HG02852 (cell line): ENCODE data around the gene ATG4A.

Source experiments
- ATAC-seq: cut with Tn5 transposase; IDR thresholded peaks from one replicate; pipeline ENCODE4 v1.9.1; 2021; ENCODE audit warnings: mild to moderate bottlenecking, moderate library complexity; ENCODE audit not compliant: unreplicated experiment

The ATG4A gene

DNA sequence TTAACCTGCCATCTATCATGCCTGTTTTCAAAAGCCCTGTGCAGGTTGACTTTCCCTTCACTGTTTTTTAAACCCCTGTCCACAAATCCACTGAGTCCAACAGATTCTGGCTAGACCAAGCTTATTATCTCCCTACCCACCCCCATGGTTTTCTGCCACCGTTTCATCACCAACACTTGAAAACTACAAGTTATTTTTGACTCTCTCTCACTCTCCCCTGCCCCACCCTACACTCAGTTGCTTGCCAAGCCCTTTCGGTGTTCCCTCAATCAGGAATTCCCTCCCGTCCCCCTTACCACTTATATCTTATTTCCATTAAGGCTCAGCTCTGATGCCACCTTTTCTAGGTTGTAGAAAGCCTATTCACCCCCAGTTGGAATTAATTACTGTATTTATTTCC lies 29.7 kb downstream of the ATG4A start:
- no peak for ATAC-seq

DNA sequence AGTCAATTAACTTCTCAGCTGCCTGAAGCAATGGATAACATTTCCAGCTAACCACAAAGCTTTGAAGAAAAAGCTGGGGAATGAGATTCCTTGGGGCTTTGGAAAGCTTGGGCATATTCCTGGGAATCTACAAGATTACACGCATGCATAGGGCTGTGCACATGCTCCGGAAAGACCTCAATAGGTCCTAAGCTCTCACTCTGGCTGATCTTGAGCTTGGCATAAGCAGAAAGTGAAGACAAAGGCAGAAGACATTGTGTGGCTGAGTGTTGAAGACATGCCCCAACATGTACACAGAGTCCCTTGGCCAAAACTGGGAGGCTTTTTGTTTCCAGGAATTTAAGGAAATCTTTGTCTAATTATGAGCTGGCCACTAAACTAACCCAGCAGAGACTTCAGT lies 31.2 kb downstream of the ATG4A start:
- no peak for ATAC-seq

DNA sequence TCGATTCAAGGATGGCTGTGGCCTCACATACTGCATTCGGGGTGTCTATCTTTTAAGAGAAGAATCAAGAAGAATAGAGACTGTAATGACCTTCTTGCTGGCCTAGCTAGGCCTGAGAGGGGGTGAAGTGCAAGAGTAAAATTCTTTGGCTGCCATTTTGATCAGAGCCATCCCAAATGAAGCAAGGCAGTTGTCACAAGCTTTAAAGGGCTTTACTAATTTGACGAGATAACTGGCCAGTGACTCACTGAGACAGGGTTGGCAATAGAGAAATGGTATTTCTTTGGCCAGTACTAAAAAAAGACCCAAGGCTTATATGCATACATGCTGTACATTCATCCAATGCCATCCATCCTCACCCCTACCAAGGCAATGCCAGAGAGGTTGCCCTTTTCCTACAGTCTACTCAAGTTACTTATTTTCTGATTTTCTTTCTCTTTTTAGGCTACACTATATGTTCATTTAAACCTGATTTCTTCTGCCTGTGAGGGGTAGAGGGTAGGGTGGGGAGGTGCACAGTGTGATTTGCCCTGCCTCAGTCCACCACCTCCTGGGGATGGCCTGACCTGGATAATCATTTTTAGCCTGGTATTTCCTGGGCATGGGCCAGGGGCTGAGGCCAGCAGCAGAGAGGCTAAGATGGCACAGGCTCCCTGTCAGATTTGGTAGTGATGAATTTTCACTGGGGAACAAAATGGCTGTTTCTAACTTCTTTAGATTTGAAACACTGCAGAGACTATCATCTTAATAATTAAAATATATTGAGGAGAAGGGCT lies 32.2 kb downstream of the ATG4A start:
- ATAC-seq, result no peak

DNA sequence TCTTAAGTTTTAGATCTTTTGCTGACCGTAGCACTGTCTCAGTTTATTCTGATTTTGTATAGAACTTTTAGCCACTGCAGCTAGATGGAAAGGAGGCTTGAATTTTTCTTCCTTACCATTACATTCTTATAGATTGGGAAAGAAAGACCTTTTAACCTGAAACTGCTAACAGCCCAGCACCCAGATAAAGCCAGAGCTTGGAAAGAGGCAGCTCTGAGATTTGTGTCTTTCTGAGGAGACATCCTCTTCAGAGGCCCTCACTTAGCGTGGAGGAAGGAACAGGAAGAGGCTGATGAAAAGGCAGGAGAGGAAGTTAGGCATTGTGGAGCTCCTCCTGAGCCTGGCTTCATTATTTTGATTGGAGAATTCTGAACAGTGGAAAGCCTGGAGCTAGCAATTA lies 35.1 kb downstream of the ATG4A start:
- ATAC-seq, result no peak

DNA sequence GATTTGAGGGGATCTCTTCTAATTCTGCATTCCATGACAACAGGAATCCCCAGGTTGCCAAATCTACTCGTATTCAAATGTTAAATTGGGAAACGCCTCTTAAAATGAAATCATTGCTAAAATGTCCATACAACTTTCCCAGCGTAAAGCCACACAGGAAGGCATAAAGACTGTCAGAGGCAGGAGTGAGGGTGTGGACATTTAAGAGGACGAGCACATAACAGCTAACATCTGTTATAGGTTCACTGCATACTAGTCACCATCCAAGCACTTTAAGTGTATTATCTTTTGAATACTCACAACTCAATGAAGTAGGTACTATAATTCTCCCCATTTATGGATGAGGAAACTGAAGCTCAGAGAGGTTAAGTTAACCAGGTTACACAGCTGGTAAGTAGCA lies 35.6 kb downstream of the ATG4A start:
- no peak for ATAC-seq

DNA sequence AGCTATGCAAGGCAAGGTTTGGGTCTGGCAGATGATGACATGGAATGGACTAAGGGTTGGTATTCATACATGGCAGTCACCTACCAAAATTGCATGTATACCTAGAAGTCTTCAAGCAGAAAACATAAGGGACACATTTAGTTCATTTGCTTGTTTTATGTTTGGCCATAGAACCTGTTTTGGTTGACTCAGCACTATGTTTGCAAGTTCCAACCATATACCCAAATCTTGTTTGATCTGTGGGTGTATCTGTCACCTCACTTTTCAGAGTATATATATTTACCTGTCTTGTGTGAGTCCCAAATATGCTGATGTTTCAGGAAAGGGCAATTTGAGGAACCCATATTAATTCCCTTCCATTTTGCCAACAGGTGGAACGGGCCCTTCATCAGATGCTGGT lies 39.3 kb downstream of the ATG4A start:
- ATAC-seq, result no peak

DNA sequence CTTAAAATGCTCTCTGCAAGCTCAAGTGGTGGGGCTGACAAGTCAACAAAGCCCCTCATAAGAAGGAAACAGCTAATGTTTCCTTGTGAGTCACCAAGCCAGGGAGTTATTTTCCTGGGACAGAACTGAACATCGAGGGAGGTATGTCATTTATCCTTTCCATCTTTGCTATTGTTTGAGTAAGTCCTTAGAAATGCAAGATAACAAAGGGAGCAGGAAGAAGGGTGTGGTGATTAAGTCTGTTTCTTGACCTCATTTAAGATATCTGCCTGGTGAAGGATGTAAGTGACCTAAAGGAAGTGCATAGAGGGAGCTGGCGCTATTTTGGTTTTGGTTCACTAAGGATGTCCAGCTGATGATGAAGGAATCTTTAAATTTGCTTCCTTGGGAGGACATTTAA lies 39.9 kb downstream of the ATG4A start:
- ATAC-seq, result no peak

DNA sequence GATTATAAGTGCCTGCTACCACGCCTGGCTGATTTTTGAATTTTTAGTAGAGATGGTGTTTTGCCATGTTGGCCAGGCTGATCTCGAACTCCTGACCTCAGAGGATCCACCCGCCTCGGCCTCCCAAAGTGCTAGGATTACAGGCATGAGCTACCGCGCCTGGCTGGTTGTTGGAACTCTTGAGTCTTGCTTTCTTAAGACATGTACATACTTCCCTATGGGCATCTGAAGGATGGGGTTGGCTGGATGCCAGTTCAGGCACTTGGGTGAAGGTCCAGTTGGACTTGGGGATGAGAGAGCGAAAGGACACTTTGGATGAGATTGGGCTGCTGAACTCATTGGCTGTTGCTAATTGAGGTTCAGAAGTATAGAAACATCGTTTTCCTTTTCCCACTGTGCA lies 40.5 kb downstream of the ATG4A start:
- no peak for ATAC-seq

DNA sequence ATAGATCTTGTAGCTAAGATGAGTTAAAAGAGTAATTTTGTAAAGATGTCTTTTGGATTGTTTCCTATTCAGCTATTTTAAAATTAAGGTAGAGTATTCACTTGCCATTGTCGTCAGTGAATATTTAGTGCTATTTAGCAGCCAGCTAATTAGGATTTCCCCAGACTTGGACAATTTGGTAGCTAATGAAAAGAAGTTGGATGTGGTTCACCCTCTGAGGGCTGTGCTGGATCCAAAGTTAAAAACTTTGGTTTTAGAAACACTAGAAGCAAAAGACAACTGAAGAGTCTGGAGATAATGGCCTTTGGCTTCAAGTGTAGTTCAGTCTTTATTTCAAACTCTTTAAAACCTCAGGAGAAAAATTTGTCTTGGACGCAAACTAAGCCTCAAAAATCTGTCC lies 41.3 kb downstream of the ATG4A start:
- no peak for ATAC-seq

DNA sequence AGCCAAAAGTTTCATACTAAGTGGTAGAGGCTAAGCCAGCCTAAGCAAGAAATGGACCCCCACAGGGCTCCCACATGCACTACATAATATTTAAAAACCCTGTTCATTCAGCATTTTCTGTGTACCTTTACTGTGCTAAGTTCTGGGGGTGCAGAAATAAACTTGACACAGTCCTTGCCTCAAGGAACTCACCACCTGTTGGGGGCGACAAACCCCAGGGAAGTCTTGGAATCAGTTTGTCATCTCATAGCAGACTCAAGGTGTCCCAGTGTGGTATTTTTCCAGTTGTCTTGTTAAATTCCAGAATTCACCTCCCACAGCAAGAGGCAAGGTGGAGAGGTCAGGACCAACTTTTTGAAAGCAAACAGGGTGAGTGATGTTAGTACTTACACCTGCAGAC lies 43.1 kb downstream of the ATG4A start:
- ATAC-seq, result no peak

DNA sequence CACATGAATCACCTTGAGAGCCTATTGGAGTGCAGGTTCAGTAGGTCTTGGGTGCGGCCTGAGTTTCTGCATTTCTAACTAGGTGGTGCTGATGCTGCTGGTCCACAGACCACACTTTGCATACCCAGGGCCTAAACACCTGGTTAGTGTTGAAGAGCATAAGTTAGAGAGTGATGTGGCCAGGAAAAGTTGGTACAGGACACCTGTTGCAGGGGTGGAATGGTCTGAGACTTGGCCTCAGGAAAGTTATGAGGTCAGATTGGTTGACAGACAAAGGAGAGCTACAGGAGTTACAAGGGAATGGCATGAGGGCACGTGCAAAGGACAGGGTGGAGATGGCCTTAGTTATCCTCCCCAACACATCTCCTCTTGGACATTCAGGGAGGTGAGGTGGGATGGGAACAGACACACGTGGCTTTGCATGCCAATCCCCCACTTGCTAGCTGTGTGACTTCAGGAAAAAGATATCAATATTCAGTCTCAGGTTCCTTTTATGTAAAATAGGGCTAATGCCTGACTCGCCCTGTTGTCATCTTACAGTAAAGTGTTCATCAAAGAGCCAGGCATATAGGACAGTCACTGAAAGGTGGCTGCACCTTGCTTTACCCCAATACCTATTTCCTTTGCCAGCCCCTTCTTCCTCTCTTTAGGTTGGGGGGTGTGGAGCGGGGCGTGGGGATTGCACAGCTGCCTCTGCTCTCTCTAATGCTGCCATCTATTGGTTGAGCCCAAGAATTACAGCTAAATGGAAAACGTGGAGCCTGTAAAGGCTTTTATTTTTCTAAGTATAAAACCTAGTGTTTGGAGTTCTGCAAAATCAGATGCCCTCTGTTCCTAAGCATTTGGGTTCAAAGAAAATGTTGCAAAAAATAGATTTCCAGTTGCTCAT lies 47.5 kb downstream of the ATG4A start:
- no peak for ATAC-seq

DNA sequence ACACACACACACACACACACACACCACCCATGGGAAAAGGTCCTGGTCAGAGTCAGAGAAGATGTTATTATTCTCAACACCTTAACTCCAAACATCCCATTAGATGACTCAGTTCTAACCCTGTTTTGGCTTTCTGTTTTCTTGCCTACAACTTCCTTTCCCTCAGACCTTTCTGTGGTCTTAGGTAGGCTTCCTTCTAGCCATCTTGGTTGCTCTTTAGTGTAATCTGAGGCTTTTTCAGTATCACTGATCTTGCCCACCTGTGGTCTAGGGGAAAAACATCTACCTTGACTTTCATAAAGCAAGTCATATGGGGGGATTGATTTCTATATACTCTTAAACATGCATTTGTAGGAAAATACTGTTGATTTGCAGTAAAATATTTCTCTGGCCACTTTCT lies 56.9 kb downstream of the ATG4A start:
- ATAC-seq, result peak; percentile 97

DNA sequence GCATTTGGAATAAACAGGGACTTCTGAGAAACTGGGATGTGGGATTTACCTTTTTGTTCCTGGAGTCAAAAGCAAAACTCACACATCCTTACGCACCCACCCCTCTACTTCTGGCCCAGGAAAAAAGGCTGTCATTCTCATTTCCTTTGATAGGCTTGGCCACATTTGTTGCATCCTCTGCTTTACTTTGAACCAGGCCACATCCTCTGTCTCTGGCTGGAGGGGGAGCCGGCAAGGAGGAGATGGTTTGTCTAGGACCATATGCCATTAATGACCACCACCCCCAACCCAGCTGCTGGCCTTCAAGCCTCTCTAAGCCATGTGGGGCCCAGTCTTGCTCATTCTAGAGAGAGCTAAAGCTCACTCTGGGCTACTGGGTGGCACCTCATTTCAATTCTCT lies 64.5 kb downstream of the ATG4A start:
- no peak for ATAC-seq

DNA sequence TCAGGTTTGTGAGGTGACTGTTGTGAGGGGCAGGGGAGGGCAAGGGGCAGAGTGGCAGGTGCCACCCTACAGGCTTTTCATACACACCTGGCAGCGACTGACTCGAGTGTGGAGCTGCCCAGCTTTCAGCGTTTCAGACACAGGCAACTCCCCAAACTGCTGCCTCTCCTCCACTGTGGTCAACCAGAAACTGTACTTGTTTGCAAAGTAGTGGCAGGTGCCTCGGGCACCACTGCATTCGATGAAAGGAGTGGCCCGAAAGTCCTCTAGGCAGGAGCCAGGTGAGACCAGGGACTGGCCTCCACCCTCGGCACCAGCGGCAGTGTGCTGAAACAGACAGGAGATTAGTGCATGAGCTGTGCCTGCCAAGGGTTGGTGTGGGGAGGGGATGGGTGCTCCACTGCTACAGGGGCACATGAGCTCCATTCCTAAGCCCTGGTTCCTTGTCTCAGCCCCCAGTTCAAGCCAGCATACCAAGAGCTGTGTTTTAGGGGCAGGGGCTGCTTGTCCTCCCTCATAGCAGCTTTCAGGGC lies 65.4 kb downstream of the ATG4A start:
- ATAC-seq, result no peak

DNA sequence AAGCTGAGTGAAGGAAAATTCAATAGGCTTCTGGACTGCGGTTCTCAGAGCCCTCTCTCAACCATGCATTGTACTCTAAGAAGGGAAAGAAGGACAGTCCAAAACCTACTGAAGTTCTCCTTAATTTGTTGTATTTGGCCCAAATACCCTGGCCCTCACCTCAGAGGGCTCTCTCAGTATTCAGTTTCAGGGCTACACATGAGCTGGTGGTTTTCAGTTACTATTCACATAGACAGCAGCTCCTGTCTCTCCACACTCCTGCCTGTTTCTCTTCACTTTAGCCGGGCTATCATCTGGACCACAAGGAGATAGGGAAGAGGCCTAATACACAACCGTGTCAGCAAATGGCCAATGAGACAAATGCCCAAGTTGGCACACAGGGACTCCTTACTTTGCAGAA lies 66.0 kb downstream of the ATG4A start:
- no peak for ATAC-seq

DNA sequence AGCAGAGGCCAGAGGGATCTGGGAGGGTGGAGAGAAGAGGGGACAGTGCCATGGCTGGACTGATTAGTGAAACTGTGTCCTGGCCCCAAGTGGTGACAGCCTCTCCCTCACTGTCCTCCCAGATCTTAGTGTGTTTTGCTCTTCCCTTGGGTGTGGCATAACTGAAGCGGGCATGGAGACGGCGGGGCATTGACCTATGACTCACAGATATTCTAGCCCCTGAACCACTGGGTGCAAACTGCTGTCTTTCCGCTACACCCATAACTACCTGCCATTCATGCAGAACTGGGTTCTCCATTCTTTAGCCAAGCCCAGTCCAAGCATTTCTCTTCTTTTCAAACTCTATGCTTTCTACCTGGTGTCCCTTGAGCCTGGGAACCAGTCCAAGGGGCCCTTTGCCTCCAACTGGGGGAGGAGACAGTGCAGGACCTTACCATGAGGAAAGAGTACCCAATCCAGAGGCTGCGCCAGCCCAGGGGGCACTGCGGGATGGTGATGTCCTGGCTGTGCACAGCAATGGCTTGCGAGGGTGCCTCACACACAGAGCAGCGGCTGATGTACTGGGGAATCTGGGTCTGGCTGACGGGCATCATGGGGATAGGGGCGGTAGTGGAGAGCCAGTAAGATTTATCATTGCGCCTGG lies 67.6 kb downstream of the ATG4A start:
- ATAC-seq, result no peak

DNA sequence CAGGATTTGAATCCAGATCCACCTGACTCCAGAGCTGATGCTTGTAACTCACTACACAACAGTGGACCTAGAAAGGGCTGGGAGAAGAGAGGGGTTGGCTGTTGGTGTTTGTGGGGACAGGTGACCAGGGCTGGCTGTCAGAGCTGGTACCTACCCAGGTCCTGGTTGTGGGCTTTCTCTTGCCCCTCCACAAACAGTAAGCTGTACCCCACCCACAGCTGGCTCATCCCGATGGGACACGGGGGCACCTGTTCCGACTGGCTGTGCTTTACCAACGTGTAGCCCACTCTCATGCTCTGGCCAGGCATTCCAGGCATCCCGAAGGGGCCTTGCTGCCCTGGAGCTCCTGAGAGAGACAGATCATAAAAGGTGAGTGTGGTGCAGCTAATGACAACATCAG lies 68.7 kb downstream of the ATG4A start:
- ATAC-seq, result no peak

DNA sequence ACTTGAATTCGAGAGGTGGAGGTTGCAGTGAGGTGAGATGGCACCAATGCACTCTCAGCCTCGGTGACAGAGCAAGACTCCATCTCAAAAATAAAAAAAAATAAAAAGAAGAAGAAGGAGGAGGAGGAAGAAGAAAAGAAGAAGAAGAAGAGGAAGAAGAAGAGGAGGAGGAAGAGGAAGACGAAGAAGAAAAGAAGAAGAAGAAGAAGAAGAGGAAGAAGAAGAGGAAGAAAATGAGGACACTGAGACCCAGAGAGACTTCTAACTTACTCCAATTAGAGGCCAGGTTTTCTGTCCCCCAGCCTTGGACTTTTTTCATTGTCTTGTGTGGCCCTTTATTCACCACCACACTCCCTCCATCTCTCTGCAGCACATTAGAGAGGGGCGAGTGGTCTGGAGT lies 70.7 kb downstream of the ATG4A start:
- no peak for ATAC-seq

DNA sequence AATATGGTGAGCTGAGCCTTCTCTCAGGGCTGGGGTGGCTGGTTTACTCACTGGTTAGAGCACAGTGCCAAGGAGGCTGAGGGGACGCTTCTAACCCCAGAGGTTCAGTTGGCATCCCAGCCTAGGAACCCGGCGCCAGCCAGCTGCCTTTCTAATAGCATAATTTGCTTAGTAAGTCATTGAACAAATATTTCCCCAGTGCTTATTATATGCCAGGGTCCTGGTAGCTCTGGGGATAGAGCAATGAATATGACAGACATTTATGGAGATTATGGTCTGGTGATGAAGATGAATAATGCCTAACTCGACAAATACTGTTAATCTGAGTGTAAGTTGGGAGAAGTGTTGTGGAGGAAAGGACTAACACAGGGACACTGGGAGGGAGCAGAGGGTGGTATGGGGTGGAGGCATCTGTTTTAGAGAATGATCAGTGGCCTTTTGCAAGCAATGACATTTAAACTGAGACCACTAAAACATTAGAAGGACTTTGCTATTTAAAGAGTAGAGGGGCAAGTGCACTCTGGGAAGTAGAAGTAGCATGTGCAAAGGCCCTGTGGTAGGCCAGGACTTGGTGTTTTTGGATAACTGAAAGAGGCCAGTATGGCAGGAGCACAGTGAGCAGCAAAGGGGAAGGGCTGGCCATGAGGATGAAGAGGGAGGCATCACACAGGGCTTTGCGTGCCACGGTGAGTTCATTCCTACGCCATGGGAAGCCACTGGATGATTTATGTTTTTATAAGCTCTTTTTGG lies 71.9 kb downstream of the ATG4A start:
- no peak for ATAC-seq

DNA sequence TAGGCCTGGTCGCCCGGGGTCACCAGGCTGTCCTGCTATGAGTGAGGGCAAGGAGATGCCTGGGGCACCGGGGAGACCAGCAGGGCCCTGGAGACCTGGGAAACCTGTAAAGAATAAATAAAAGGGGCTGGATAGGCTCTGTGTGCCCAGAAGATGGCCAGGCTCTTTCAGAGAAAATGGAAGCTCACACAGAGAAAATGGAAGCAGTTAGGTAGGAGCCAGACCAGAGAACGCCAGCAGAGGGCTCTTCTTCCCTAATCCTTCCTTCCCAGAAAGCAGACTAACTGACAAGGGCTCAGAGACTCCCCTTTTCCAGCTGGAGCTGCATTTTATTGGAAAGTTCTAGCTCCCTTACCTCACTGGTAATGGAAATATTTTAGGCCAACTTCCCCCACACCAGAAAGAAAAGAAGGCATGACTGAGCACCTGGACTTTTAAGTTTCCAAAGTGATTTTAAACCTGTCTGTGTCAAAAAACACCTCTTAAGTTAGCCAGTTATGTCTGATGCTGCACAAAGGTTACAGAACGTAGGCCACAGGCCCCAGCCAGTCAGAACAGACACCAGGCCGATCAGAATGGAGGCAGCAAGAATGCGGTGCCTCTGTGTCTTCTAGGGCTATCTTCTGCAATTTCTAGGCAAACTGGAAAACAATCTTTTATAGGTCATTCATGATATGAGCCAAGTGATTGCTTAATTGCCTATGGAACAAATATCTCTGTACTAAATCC lies 74.0 kb downstream of the ATG4A start:
- no peak for ATAC-seq
